WTC11 (cell line): ENCODE measurements around the gene SLC11A1.

Source experiments
- ATF1 ChIP-seq: sonication (generic); formaldehyde crosslinking; IDR thresholded peaks from 2 replicates; pipeline ENCODE4 v1.8.1; 2023; ENCODE audit warnings: mild to moderate bottlenecking, moderate library complexity, missing genetic modification reagents
- NFATC4 ChIP-seq: fragments of 250-450 bp; sonication (Bioruptor Pico); IDR thresholded peaks from 2 replicates; pipeline ENCODE4 v1.9.0; 2021; ENCODE audit warnings: mild to moderate bottlenecking
- RELA ChIP-seq: sonication (generic); formaldehyde crosslinking; IDR thresholded peaks from 2 replicates; pipeline ENCODE4 v1.8.1; 2022; ENCODE audit warnings: missing genetic modification reagents, mild to moderate bottlenecking, borderline replicate concordance
- TF ChIP-seq, protein P1 (sequence below): sonication (generic); formaldehyde crosslinking; IDR thresholded peaks from 2 replicates; pipeline ENCODE4 v1.8.1; 2022; ENCODE audit warnings: low read depth, missing genetic modification reagents, borderline replicate concordance
- TF ChIP-seq, protein P2 (sequence below): sonication (generic); formaldehyde crosslinking; conservative IDR thresholded peaks from 2 replicates; pipeline ENCODE4 v1.8.1; 2022; ENCODE audit warnings: mild to moderate bottlenecking, missing genetic modification reagents
- TF ChIP-seq, protein P3 (sequence below): sonication (generic); formaldehyde crosslinking; IDR thresholded peaks from 2 replicates; pipeline ENCODE4 v1.8.1; 2023; ENCODE audit warnings: mild to moderate bottlenecking, missing genetic modification reagents, moderate library complexity

DNA sequence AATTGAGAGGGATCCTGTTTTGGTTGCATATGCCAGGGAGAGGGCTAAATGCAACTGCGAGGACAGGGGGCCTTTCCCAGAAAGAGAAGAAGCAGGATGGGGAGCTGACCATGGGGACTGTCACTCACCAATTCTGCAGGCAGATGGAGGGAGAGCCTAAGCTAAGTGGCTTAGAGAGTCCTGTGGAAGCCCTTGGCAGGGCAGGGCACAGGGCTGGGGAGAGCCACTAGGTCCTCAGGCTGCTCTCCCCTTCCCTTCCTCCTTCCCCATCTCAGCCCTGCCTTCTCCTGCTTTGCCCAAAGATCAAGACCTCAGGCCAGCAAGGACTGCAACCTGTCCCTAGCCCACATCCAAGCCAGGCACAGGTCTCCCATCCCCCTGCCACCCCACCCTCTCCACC lies 49.8 kb upstream of the SLC11A1 start:
- TF ChIP-seq, protein P1, sequence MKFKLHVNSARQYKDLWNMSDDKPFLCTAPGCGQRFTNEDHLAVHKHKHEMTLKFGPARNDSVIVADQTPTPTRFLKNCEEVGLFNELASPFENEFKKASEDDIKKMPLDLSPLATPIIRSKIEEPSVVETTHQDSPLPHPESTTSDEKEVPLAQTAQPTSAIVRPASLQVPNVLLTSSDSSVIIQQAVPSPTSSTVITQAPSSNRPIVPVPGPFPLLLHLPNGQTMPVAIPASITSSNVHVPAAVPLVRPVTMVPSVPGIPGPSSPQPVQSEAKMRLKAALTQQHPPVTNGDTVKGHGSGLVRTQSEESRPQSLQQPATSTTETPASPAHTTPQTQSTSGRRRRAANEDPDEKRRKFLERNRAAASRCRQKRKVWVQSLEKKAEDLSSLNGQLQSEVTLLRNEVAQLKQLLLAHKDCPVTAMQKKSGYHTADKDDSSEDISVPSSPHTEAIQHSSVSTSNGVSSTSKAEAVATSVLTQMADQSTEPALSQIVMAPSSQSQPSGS (CRISPR knock-in tag) = no peak
- TF ChIP-seq RELA (CRISPR knock-in tag) = no peak
- TF ChIP-seq, protein P2, sequence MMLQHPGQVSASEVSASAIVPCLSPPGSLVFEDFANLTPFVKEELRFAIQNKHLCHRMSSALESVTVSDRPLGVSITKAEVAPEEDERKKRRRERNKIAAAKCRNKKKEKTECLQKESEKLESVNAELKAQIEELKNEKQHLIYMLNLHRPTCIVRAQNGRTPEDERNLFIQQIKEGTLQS = no peak
- TF ChIP-seq NFATC4 (CRISPR knock-in tag) = no peak
- TF ChIP-seq, protein P3, sequence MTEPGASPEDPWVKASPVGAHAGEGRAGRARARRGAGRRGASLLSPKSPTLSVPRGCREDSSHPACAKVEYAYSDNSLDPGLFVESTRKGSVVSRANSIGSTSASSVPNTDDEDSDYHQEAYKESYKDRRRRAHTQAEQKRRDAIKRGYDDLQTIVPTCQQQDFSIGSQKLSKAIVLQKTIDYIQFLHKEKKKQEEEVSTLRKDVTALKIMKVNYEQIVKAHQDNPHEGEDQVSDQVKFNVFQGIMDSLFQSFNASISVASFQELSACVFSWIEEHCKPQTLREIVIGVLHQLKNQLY (CRISPR knock-in tag) = no peak
- TF ChIP-seq ATF1 (CRISPR knock-in tag) = no peak
